OCI-LY1 (cell line): Measurements from ENCODE around the gene ZNF827.

Experiments used
- EZH2 ChIP-seq: fragments of 200-600 bp; sonication (generic), shearing (Covaris generic); IDR thresholded peaks from 2 replicates; pipeline ENCODE4 v1.8.0; 2017; ENCODE audit warnings: borderline replicate concordance, mixed run types, mild to moderate bottlenecking, antibody characterized with exemption, low read length, moderate library complexity, mixed read lengths
- TF ChIP-seq, protein P1 (sequence below): fragments of 200-600 bp; sonication (generic), shearing (Covaris generic); IDR thresholded peaks from 2 replicates; pipeline ENCODE4 v1.5.1; 2017; ENCODE audit warnings: mild to moderate bottlenecking, antibody characterized with exemption, low read length, moderate library complexity, mixed read lengths

- TF ChIP-seq, protein P1, sequence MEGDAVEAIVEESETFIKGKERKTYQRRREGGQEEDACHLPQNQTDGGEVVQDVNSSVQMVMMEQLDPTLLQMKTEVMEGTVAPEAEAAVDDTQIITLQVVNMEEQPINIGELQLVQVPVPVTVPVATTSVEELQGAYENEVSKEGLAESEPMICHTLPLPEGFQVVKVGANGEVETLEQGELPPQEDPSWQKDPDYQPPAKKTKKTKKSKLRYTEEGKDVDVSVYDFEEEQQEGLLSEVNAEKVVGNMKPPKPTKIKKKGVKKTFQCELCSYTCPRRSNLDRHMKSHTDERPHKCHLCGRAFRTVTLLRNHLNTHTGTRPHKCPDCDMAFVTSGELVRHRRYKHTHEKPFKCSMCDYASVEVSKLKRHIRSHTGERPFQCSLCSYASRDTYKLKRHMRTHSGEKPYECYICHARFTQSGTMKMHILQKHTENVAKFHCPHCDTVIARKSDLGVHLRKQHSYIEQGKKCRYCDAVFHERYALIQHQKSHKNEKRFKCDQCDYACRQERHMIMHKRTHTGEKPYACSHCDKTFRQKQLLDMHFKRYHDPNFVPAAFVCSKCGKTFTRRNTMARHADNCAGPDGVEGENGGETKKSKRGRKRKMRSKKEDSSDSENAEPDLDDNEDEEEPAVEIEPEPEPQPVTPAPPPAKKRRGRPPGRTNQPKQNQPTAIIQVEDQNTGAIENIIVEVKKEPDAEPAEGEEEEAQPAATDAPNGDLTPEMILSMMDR, result no peak
- TF ChIP-seq EZH2, result no peak
Measured at GRCh38 chr4:145954924-145955339, 16.3 kb upstream of the ZNF827 start.
